Cardiac fibroblast (primary cell): ENCODE measurements around the gene SKP2.

Source experiments
- DNase-seq, 2 donors: peaks; one replicate each; pipeline versions ENCODE4 v3.0.0 to v3.0.0-alpha.2; 2010; ENCODE audit warnings: low read depth in 2 of 2
- H3K4me3 ChIP-seq, 2 donors: replicated peaks in 1 of 2; 1 replicate in 1 of 2; 2 replicates in 1 of 2; pipeline ENCODE4 v1.5.1; 2011; ENCODE audit warnings: low read depth in 2 of 2, low read length in 2 of 2, mild to moderate bottlenecking in 2 of 2, moderate library complexity in 1 of 2
- TF ChIP-seq, protein P1 (sequence below): IDR thresholded peaks from one replicate; pipeline ENCODE4 v1.5.1; 2011; ENCODE audit warnings: low read depth, mild to moderate bottlenecking, low read length, inconsistent platforms

The SKP2 gene

DNA sequence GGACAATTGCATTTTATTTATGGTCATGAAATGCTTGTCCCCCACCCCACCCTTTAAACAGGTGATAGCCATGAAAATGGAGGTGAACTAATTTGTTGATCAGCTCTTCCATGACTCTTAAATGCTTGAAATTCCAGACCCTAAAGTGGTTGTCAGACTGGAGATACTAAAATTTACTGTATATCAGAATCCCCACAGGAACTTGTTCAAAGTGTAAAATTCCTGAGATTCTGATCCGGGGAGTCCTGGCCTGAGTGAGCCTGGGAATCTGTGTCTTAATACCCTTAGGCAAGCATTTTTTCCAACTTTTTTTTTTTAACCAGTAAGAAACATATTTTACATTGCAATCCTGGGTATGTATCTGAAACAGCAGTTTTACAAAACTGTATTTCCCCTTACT, 4.7 kb downstream of the SKP2 start:
- TF ChIP-seq, protein P1, sequence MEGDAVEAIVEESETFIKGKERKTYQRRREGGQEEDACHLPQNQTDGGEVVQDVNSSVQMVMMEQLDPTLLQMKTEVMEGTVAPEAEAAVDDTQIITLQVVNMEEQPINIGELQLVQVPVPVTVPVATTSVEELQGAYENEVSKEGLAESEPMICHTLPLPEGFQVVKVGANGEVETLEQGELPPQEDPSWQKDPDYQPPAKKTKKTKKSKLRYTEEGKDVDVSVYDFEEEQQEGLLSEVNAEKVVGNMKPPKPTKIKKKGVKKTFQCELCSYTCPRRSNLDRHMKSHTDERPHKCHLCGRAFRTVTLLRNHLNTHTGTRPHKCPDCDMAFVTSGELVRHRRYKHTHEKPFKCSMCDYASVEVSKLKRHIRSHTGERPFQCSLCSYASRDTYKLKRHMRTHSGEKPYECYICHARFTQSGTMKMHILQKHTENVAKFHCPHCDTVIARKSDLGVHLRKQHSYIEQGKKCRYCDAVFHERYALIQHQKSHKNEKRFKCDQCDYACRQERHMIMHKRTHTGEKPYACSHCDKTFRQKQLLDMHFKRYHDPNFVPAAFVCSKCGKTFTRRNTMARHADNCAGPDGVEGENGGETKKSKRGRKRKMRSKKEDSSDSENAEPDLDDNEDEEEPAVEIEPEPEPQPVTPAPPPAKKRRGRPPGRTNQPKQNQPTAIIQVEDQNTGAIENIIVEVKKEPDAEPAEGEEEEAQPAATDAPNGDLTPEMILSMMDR = no peak
- no peak overlapping the region for H3K4me3 ChIP-seq
- peak; percentile 28 to 58 for DNase-seq

DNA sequence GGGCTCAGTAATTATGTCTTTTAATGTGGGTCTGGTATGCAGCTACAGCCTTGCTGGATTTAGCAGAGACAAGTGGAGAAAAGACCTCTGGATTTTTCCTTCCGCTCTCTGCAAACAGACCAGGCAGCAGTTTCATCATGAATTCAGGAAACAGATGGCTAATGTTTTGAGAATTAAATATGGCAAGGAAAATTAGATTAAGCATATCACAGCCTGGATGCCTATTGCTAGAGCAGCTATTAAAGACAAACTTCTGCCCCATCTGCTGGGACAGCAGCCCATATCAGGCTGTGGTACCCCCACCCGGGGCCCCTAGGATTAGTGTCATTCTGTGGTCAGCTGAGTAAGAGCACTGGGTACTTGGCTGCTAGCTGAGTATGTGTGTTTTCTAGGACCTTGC, 6.2 kb downstream of the SKP2 start:
- no peak for DNase-seq
- TF ChIP-seq, protein P1 = no peak
- no peak overlapping the region for H3K4me3 ChIP-seq

DNA sequence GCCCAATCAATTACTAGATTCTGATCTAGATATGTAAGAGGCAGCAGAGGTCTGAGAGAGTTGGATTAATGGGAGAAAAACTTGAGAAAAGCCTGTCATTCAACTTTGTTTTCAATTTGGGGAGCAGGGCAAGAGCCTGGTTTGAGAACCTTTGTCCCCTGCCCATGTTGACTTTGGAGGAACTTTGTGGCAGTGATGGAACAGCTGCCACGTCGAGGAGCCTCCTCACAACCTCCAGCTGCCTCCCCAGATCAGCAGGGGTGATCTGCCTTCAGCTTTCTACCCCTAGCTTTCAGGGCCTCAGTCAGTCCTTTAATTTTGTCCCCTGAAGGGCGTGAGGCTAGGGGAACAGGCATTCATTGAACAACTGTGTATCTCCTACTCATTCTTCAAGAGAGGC, 8.7 kb downstream of the SKP2 start:
- no peak for DNase-seq

GRCh38 chr5:36161361-36161760, 9.4 kb downstream of the SKP2 start:
- DNase-seq = no peak
- no peak overlapping the region for H3K4me3 ChIP-seq
- TF ChIP-seq, protein P1 = no peak

More for the DNA sequence above, 8.7 kb downstream of the SKP2 start:
- no peak overlapping the region for H3K4me3 ChIP-seq
- TF ChIP-seq, protein P1 = no peak

DNA sequence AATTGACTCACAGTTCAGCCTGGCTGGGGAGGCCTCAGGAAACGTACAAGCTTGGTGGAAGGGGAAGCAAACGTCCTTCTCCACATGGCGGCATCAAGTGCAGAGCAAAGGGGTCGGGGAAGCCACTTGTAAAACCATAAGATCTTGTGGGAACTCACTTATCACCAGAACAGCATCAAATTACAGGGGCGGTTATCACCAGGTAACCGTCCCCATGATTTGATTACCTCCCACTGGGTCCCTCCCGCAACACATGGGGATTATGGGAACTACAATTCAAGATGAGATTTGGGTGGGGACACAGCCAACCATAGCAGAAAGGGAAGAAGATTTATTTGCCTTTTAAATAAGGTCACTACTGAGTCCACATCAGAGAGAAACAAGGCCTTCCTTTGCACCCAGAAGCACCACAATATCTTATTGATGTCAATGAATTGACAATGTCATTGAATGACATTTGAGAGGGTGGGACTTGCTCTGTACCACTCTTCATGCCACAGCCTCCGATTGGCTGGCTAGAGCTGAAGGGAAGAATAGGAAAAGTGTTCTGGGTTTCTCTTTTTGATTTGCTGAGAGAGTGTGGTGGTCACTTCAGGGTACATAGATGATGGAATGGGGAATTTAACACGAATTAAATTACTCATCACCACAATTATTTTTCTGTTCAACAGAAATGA, 11.0 kb downstream of the SKP2 start:
- TF ChIP-seq, protein P1 = no peak
- DNase-seq = no peak
- H3K4me3 ChIP-seq = no peak overlapping the region

- TF ChIP-seq, protein P1 = no peak
- H3K4me3 ChIP-seq = no peak overlapping the region
- no peak for DNase-seq
Measured at GRCh38 chr5:36164461-36164860, 12.6 kb downstream of the SKP2 start.

DNA sequence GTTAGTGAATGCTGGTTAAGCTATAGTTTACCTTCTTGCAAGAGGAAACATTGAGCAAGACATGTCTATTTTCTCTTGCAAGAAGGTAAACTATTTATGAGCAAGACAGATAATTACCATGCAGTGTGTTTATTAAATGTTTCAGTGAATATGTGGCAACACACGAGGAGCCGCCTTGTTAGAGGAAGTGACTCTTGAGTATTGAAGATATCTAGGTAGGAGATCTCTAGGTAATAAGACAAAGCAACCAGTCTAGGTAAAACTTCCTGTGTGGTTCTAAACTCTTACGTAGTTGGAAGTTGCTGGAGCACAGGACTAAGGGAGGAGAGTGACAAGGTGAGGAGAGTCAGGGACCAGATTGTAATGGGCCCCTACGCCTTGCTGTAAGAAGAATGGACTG, 16.8 kb downstream of the SKP2 start:
- no peak overlapping the region for H3K4me3 ChIP-seq
- TF ChIP-seq, protein P1 = no peak
- DNase-seq = no peak
